Mucosa of descending colon (tissue), 3 donors: Measurements from ENCODE around the gene COL18A1. TPM values are rescaled to one million over a fixed set of nuclear protein-coding genes. Genes with fewer than 3 reads are reported as not detected.

Source experiments
- ATAC-seq: fragments of 200-7000 bp; cut with Tn5 transposase; one replicate; pipeline ENCODE4 v1.9.1; 2020; ENCODE audit warnings: mild to moderate bottlenecking, moderate library complexity
- DNase-seq, 3 donors: peaks; one replicate each; pipeline ENCODE4 v3.0.0-alpha.2; 2020
- H3K36me3 ChIP-seq: fragments of 200-600 bp; one replicate; pipeline ENCODE4 v1.8.0; 2021; ENCODE audit warnings: low read depth, mild to moderate bottlenecking
- H3K4me1 ChIP-seq: fragments of 200-600 bp; one replicate; pipeline ENCODE4 v1.8.0; 2021; ENCODE audit warnings: low read depth, mild to moderate bottlenecking
- H3K4me3 ChIP-seq: fragments of 200-600 bp; one replicate; pipeline ENCODE4 v1.8.0; 2021; ENCODE audit warnings: mild to moderate bottlenecking
- H3K9me3 ChIP-seq: fragments of 200-600 bp; one replicate; pipeline ENCODE4 v1.8.0; 2021; ENCODE audit warnings: mild to moderate bottlenecking
- CTCF ChIP-seq: fragments of 200-600 bp; IDR thresholded peaks from one replicate; pipeline ENCODE4 v1.8.0; 2022; ENCODE audit warnings: antibody characterized with exemption, mild to moderate bottlenecking
- intact Hi-C, 2 donors: fragments of 100-400 bp; cut with DNase I in 1 of 2; cut with micrococcal nuclease in 1 of 2; formaldehyde crosslinking; loops; one replicate each; pipeline versions ENCODE4 v1.11.0 to v1.11.1; 2022; cut with DNase I, micrococcal nuclease
- total RNA-seq, 3 donors: library from RNA; stranded (reverse); fragmentation: NEBNext Ultra II Directional in 2 of 3; extraction: Animal tissue kit (Norgen Biotek cat#: 25700) in 2 of 3; gene quantifications; one replicate each; pipeline versions ENCODE4 v1.2.1 to v1.2.4, GENCODE V29; 2021 to 2023
- donor health status: DM: no; HTN: no; CAD: no; lungs with moderate emphysema.
- donor health status: DM: no; HTN: no; CAD: no.
- donor health status: DM: no; HTN: yes; CAD: no.

COL18A1 gene
- total RNA-seq, 3 donors from 2014 or later, result 4.6 to 46.9 (median 21.3) TPM

- Histone ChIP-seq H3K36me3 (no peaks in the 10 kb centered on the region), H3K4me3 (no peak overlapping the region), H3K4me1 (peaks cover 10% of the 10 kb centered on the region), H3K9me3 (no peaks in the 10 kb centered on the region)
- no peak for TF ChIP-seq CTCF
- DNase-seq (peak in 2 of 3 donors; percentile 39 to 46), ATAC-seq (peak; percentile 48)
- intact Hi-C loops, result no loop called here
These were observed 380 bp downstream of the COL18A1 start for GRCh38 chr21:45405271-45405818.

GRCh38 chr21:45405819-45406762 lies 1.1 kb downstream of the COL18A1 start:
- DNase-seq, result peak in 2 of 3 donors; percentile 32 to 42
- Histone ChIP-seq H3K36me3 (no peaks in the 10 kb centered on the region), H3K4me3 (no peak overlapping the region), H3K4me1 (peaks cover 10% of the 10 kb centered on the region), H3K9me3 (no peaks in the 10 kb centered on the region)
- no peak for ATAC-seq
- TF ChIP-seq CTCF, result no peak
- intact Hi-C loops, result no loop called here

- peak in 2 of 3 donors; percentile 25 to 43 for DNase-seq
- TF ChIP-seq CTCF, result no peak
- peaks cover 10% of the 10 kb centered on the region for H3K4me1 ChIP-seq
- no peak for ATAC-seq
- no peak overlapping the region for H3K4me3 ChIP-seq
- intact Hi-C loops, result no loop called here
- no peaks in the 10 kb centered on the region for H3K9me3 ChIP-seq
- no peaks in the 10 kb centered on the region for H3K36me3 ChIP-seq
These were observed 2.0 kb downstream of the COL18A1 start for GRCh38 chr21:45406801-45407628.

GRCh38 chr21:45407629-45408247 lies 2.8 kb downstream of the COL18A1 start:
- Histone ChIP-seq H3K36me3 (no peaks in the 10 kb centered on the region), H3K9me3 (no peaks in the 10 kb centered on the region), H3K4me1 (peaks cover 10% of the 10 kb centered on the region), H3K4me3 (no peak overlapping the region)
- intact Hi-C loops, result no loop called here
- ATAC-seq, result no peak
- DNase-seq, result peak in 2 of 3 donors; percentile 13 to 27
- TF ChIP-seq CTCF, result no peak

- intact Hi-C loops, result no loop called here
- DNase-seq, result peak in 2 of 3 donors; percentile 12 to 13
- no peak for TF ChIP-seq CTCF
- Histone ChIP-seq H3K36me3 (no peaks in the 10 kb centered on the region), H3K9me3 (no peaks in the 10 kb centered on the region), H3K4me3 (no peak overlapping the region), H3K4me1 (peaks cover 10% of the 10 kb centered on the region)
- ATAC-seq, result no peak
These were observed 3.4 kb downstream of the COL18A1 start for GRCh38 chr21:45408271-45408791.
